Prostate gland (tissue), 2 donors: Measurements from ENCODE around the gene LPP. TPM values are rescaled to one million over a fixed set of nuclear protein-coding genes. Genes with fewer than 3 reads are reported as not detected.

Source experiments
- DNase-seq: peaks from one replicate; pipeline ENCODE4 v3.0.0-alpha.2; 2019; ENCODE audit warnings: low spot score
- H3K27ac ChIP-seq, 2 donors: fragments of 200-600 bp; sonication (generic); 2 replicates each; pipeline ENCODE4 v1.5.1; 2017 to 2019
- H3K27me3 ChIP-seq: fragments of 200-600 bp; sonication (generic); replicated peaks from 2 replicates; pipeline ENCODE4 v1.5.1; 2019; ENCODE audit not compliant: insufficient read depth
- H3K36me3 ChIP-seq, 2 donors: fragments of 200-600 bp; sonication (generic); 1 replicate in 1 of 2; 2 replicates in 1 of 2; pipeline versions ENCODE4 v1.5.1 to v1.8.1; 2017 to 2019
- H3K4me1 ChIP-seq: fragments of 200-600 bp; sonication (generic); replicated peaks from 2 replicates; pipeline ENCODE4 v1.5.1; 2019
- H3K4me3 ChIP-seq, 2 donors: fragments of 200-600 bp; sonication (generic); 2 replicates each; pipeline ENCODE4 v1.5.1; 2017 to 2019
- H3K9me3 ChIP-seq: fragments of 200-600 bp; sonication (generic); 2 replicates; pipeline ENCODE4 v1.5.1; 2017
- POLR2A ChIP-seq: fragments of 450-650 bp; IDR thresholded peaks from one replicate; pipeline ENCODE4 v1.6.1; 2016; ENCODE audit warnings: antibody characterized with exemption, mild to moderate bottlenecking
- POLR2AphosphoS5 ChIP-seq: sonication (generic); formaldehyde crosslinking; IDR thresholded peaks from one replicate; pipeline ENCODE4 v1.6.1; 2017; ENCODE audit warnings: antibody characterized with exemption
- WGBS: methylation state at CpG from one replicate; pipeline ENCODE4 v1.1.5; 2018; 5-methylcytosine and 5-hydroxymethylcytosine counted together
- intact Hi-C: fragments of 100-400 bp; cut with DNase I; formaldehyde crosslinking; loops from one replicate; pipeline ENCODE4 v1.14.2; 2022
- total RNA-seq, 2 donors: library from RNA; depleted of rRNA; stranded (reverse); fragments of >200 nt; gene quantifications; one replicate each; pipeline ENCODE4 v1.1.0, GENCODE V29; 2016
- TF ChIP-seq, protein P1 (sequence below), 4 experiments: fragments of 200-600 bp in 2 of 4; fragments of 450-650 bp in 2 of 4; sonication (generic) in 2 of 4; IDR thresholded peaks; 1 replicate in 3 of 4; 2 replicates in 1 of 4; pipeline ENCODE4 v1.5.1; 2016 to 2019; ENCODE audit warnings: antibody characterized with exemption in 4 of 4, mild to moderate bottlenecking in 2 of 4, moderate library complexity in 2 of 4

The LPP gene
- total RNA-seq, 2 donors from 2014 or later, result 219 to 248 TPM

- TF ChIP-seq, protein P1, sequence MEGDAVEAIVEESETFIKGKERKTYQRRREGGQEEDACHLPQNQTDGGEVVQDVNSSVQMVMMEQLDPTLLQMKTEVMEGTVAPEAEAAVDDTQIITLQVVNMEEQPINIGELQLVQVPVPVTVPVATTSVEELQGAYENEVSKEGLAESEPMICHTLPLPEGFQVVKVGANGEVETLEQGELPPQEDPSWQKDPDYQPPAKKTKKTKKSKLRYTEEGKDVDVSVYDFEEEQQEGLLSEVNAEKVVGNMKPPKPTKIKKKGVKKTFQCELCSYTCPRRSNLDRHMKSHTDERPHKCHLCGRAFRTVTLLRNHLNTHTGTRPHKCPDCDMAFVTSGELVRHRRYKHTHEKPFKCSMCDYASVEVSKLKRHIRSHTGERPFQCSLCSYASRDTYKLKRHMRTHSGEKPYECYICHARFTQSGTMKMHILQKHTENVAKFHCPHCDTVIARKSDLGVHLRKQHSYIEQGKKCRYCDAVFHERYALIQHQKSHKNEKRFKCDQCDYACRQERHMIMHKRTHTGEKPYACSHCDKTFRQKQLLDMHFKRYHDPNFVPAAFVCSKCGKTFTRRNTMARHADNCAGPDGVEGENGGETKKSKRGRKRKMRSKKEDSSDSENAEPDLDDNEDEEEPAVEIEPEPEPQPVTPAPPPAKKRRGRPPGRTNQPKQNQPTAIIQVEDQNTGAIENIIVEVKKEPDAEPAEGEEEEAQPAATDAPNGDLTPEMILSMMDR (IDR thresholded peaks at IDR 0.05), result no peak
- TF ChIP-seq POLR2AphosphoS5, result no peak
- TF ChIP-seq POLR2A, result no peak
- WGBS, result 94% methylated on average over 3 of the region's 3 CpGs
- Histone ChIP-seq H3K27ac (no peak overlapping the region), H3K9me3 (no peaks in the 10 kb centered on the region), H3K4me3 (no peak overlapping the region), H3K27me3 (no peaks in the 10 kb centered on the region), H3K4me1 (no peaks in the 10 kb centered on the region), H3K36me3 (no peaks in the 10 kb centered on the region)
- no peak for DNase-seq
- intact Hi-C loops, result no loop called here
Observed at GRCh38 chr3:188320757-188321156, 166.8 kb downstream of the LPP start.

DNA sequence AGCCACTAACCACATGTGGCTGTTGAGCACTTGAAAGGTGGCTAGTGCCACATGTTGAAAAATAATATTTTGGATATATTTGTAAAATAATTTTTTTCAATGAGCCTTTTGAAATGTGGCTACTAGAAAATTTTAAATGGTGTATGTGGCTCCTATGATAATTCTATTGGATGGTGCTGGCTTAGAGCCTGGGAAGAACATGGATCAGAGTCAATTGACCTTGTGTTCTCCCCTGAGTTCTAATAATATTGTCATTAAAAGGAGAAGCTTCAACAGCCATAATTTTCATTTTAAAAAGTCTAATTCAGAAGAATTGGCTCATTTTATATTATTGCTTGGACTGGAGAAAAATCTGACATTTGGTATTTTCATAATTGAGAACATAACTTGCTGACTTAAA lies 167.3 kb downstream of the LPP start:
- H3K9me3 ChIP-seq, result no peaks in the 10 kb centered on the region
- intact Hi-C loops, result no loop called here
- TF ChIP-seq POLR2A (no peak), POLR2AphosphoS5 (no peak)
- TF ChIP-seq, protein P1 (IDR thresholded peaks at IDR 0.05), result no peak
- H3K4me3 ChIP-seq, result no peak overlapping the region
- DNase-seq, result no peak
- no peak overlapping the region for H3K27ac ChIP-seq
- no peaks in the 10 kb centered on the region for H3K36me3 ChIP-seq
- no peaks in the 10 kb centered on the region for H3K27me3 ChIP-seq
- H3K4me1 ChIP-seq, result no peaks in the 10 kb centered on the region

GRCh38 chr3:188322135-188322887 lies 168.4 kb downstream of the LPP start:
- no peak overlapping the region for H3K4me3 ChIP-seq
- WGBS, result 84% methylated on average over 4 of the region's 4 CpGs
- intact Hi-C loops, result no loop called here
- no peaks in the 10 kb centered on the region for H3K27me3 ChIP-seq
- H3K27ac ChIP-seq, result no peak overlapping the region
- H3K4me1 ChIP-seq, result no peaks in the 10 kb centered on the region
- no peaks in the 10 kb centered on the region for H3K9me3 ChIP-seq
- TF ChIP-seq, protein P1 (IDR thresholded peaks at IDR 0.05), result no peak
- TF ChIP-seq POLR2AphosphoS5, result no peak
- no peak for TF ChIP-seq POLR2A
- H3K36me3 ChIP-seq, result no peaks in the 10 kb centered on the region
- no peak for DNase-seq

- TF ChIP-seq POLR2A, result no peak
- TF ChIP-seq, protein P1 (IDR thresholded peaks at IDR 0.05), result no peak
- no peak for TF ChIP-seq POLR2AphosphoS5
- Histone ChIP-seq H3K27ac (no peak overlapping the region), H3K4me1 (no peaks in the 10 kb centered on the region), H3K27me3 (no peaks in the 10 kb centered on the region), H3K9me3 (no peaks in the 10 kb centered on the region), H3K36me3 (no peaks in the 10 kb centered on the region), H3K4me3 (no peak overlapping the region)
- intact Hi-C loops, result no loop called here
- no peak for DNase-seq
- WGBS, result 79% methylated on average over 6 of the region's 6 CpGs
Observed at GRCh38 chr3:188323067-188323842, 169.3 kb downstream of the LPP start.

- DNase-seq, result no peak
- H3K36me3 ChIP-seq, result no peaks in the 10 kb centered on the region
- H3K4me3 ChIP-seq, result no peak overlapping the region
- no peaks in the 10 kb centered on the region for H3K4me1 ChIP-seq
- intact Hi-C loops, result no loop called here
- 87% methylated on average over 9 of the region's 9 CpGs for WGBS
- no peaks in the 10 kb centered on the region for H3K9me3 ChIP-seq
- H3K27me3 ChIP-seq, result no peaks in the 10 kb centered on the region
- H3K27ac ChIP-seq, result no peak overlapping the region
- TF ChIP-seq POLR2A, result no peak
- no peak for TF ChIP-seq POLR2AphosphoS5
- TF ChIP-seq, protein P1 (IDR thresholded peaks at IDR 0.05), result no peak
Observed at GRCh38 chr3:188326111-188326510, 172.2 kb downstream of the LPP start.
